ENCODE data around the gene ZNF746.
"Not testable (repeated sequence)": the region's sequence is repeated elsewhere in the genome, so short reads cannot be mapped to it uniquely, and the experiment has no call there.

The ZNF746 gene

DNA sequence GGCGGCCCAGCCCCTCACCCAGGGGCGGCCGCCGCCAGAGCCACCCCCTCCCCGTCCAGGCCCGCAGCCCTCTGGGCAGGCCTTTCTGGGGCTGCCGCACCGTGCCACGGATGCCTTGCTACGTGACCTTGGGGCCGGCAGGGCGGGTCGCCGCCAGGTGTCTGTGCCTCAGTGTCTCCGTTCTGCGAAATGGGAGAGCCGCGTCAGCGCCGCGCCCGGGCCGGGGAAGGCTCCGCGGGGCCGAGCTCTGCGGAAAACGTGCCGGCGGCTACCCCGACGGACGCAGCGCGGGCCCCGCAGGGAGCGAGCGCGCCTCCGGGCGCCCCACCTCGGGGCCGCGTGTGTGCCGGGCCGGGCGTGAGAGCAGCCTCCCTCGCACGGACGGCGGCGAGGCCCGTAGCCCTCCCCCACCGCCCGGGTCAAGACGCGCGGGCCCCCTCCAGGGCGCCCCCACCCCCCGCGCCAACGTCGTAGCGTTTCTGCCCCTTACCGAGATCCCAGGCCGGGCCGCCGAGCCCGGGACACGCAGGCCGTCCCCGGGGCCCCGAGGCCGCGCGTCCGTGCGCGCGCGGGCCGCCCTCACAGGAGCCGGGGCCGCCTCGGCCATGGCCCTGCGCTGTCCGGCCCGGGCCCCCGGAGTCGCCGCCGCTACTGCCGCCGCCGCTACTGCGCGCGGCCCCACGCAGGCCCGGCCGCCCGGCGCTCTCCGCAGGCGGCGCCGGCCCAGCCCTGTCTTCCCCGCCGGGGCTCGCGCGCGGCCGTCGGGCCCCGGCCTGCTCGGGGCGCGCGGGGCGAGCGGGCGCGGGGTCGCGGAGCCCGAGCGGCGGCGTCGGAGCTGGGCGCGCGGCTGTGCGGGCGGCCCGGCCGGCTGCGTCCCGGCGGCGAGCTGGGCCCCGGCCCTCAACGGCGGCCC, 37.8 kb downstream of the ZNF746 start:
- peak; percentile 74 for DNase-seq (ENCODE audit: low spot score)

DNA sequence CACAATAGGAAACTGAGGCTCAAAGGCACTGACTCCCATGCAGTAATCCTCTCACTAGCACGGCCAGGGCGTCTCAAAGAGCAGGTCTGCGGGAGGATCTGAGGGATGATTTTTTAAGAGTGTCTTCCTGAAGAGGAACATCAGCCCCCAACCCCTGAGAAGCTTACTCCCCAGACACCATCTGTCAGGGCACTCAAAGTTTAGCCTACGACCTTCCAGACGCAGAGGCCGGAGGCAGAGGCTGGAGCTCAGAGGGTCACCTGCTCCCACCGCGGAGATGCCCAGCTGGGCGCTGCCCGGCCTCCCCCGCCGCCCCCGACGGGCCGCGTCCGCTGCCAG, 38.4 kb downstream of the ZNF746 start:
- no peak for DNase-seq (ENCODE audit: low spot score)

- no peak for DNase-seq (ENCODE audit: low spot score)
These were observed 39.4 kb downstream of the ZNF746 start for GRCh38 chr7:149458235-149458634.

GRCh38 chr7:149457766-149458165, 39.8 kb downstream of the ZNF746 start:
- DNase-seq (ENCODE audit: low spot score): no peak

DNA sequence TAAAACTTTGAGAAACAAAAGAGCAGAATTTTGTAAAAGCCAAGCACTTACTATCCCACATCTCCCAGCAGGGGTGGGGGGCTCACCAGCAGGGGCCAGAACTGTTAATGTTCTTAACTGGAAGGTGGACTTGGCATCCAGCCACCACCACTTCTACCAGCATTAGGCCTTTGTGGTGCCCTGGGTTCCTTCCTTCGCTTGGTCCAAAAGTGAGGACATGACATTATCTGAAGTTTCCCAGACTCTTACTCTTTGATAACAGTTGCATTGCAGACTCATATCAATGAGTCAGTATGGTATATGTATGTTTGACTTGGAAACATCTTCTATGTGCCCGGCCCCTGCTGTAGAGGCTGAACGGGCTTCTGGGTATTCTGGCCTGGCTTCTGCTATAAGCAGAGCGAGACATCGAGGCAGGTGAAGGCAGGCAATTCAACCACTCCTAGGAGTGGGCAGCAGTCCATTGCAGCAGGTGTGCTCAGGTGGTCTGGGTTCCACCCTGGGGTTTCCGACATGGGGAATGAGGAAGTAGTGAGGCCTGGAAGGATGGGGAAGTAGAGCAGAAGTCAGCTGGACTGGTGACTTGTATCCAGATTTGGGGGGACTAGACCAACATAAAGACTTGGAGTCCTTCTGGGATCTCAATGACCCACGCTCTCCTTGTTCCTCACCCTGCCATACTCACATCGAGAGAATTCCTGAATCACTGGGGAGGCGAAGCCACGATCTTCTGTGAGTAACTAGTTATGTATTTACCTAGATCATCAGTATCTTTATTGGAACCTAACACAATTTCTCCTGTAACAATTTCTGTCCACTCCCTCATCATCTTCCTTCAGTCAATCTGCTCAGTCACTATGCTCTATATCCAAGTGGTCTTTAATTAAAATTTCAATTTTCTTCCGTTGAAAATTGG, 40.8 kb downstream of the ZNF746 start:
- no peak for DNase-seq (ENCODE audit: low spot score)

- DNase-seq (ENCODE audit: low spot score): no peak
These were observed 42.2 kb downstream of the ZNF746 start for GRCh38 chr7:149455175-149455950.

DNA sequence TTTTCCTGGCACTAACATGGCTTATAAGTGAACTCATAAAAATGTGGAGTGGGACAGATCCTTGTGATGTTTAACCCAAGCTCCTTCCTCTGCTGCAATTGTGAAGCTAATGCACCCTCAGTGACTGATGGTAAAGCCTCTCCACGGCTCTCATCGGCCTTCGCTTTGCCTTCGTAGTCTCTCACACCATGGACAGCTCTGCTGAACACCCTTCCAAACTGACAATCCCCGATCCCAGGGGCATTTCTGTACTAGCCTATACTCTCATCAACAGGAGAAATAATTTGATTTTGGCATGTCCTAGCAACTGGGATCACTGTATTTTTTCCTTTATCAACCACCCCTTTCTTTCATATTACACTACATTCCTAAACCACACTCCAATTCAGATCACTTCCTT, 42.9 kb downstream of the ZNF746 start:
- no peak for DNase-seq (ENCODE audit: low spot score)

- no peak for DNase-seq (ENCODE audit: low spot score)
These were observed 43.6 kb downstream of the ZNF746 start for GRCh38 chr7:149454006-149454405.

DNA sequence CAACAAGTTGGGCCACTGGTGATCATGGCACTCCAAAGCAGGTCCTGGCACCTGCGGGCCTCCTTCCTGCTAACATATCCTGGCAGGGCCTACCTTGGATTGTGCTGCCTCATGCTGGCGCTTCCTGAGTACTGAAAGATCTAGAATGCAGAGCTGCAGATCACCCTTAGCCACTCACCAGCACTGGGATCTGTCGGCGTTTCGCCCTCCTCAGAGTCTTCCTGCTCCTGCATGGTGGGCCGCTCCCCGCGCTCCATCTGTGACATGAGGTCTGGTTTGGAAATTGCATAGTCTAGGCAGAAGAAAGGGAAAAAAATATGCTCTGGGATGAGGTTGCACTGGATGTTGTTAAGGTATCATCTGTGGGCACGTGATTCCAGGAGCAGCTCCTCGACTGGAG, 46.8 kb downstream of the ZNF746 start:
- DNase-seq (ENCODE audit: low spot score): no peak

DNA sequence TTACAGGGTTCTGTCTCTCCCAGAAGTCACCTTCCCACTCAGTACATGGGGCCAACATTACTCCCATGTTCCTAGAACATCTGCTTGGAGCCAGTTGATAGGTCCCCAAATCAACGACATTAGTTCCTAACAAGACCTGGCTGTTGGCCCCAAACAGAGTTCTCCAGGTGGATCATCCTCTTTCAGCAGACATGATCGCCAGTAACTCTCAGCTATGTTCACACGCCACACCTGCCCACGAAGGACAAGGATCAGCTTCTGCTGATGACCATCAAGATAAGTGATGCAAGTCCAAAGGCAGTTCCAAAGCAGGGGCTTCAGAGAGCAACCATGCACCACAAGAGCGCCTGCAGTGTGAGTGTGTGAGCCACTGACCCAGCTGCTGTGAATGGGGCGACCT, 47.7 kb downstream of the ZNF746 start:
- DNase-seq (ENCODE audit: low spot score): no peak

GRCh38 chr7:149448961-149449360, 48.6 kb downstream of the ZNF746 start:
- DNase-seq (ENCODE audit: low spot score): no peak

DNA sequence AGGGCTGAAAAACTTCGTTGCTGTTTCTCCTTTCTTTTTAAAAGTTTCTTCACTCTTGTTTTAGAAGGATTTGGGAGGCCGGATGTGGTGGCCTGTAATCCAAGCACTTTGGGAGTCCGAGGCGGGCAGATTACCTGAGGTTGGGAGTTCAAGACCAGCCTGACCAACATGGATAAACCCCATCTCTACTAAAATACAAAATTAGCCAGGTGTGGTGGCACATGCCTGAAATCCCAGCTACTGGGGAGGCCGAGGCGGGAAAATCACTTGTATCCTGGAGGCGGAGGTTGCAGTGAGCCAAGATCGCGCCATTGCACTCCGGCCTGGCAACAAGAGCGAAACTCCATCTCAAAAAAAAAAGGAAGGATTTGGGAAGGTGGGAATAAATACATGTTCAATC, 51.6 kb downstream of the ZNF746 start:
- DNase-seq (ENCODE audit: low spot score): not testable (repeated sequence)

GRCh38 chr7:149444287-149444686, 53.3 kb downstream of the ZNF746 start:
- DNase-seq (ENCODE audit: low spot score): no peak

DNA sequence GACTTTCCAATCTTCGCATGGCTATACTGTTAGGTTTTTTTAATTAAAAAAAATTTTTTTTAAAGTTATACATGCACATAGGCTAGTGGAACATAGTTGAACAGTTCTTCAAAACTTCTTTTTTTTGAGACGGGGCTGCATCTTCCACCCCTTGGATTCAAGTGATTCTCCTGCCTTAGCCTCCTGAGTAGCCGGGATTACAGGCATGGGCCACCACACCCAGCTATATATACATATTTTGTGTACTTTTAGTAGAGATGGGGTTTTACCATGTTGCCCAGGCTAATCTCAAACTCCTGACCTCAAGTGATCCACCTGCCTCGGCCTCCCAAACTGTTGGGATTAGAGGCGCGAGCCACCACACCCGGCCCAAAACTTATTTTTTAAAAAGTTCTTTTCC, 54.1 kb downstream of the ZNF746 start:
- no peak for DNase-seq (ENCODE audit: low spot score)

- DNase-seq (ENCODE audit: low spot score): no peak
These were observed 54.7 kb downstream of the ZNF746 start for GRCh38 chr7:149442924-149443323.

- no peak for DNase-seq (ENCODE audit: low spot score)
These were observed 57.4 kb downstream of the ZNF746 start for GRCh38 chr7:149440222-149440621.

- DNase-seq (ENCODE audit: low spot score): no peak
These were observed 61.3 kb downstream of the ZNF746 start for GRCh38 chr7:149436358-149436757.

DNA sequence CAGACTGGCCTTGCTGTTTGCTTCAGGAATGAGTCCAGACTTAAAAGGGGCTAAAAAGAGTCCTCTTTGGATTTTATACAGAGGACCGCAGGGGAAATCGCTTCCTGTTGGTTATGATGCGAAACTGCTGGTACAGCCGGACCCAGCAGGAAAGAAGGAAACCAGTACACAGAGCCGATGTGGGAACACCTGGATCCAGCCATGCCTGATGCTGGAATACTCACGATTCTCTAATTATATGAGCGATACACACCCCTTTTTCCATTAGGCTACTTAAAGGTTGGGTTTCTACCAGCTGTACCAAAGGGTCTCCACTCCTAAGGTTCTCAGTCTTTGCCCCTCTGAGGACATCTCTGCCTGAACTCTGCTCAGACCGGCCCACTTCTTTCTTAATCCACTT, 64.5 kb downstream of the ZNF746 start:
- no peak for DNase-seq (ENCODE audit: low spot score)

DNA sequence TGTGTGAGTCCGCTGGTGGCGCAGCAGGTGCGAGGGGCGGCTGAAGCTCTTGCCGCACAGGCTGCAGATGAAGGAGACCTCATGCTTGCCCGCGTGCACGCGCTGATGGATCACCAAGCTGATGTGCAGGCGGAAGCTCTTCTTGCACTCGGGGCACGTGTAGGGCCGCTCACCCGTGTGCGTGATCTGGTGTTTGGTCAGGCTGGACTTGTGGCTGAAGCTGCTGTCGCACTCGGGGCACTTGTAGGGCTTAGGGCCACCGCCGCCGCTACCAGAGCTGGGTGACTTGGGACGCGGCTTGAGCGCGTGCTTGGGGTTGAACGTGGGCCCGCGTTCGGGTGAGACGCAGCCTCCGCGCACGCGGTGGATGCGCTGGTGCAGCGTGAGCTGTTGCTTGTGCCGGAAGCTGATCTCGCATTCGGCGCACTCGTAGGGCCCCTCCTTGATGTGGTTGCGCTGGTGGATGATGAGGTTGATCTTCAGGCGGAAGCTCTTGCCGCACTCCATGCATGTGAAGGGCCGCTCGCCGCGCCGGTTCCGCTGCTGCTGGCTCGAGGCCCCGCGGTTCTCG, 65.4 kb downstream of the ZNF746 start:
- DNase-seq (ENCODE audit: low spot score): no peak

- DNase-seq (ENCODE audit: low spot score): no peak
These were observed 66.0 kb downstream of the ZNF746 start for GRCh38 chr7:149431486-149432120.

GRCh38 chr7:149430192-149430591, 67.4 kb downstream of the ZNF746 start:
- no peak for DNase-seq (ENCODE audit: low spot score)
